ENCODE measurements around the gene MPEG1. TPM values are rescaled to one million over a fixed set of nuclear protein-coding genes. Genes with fewer than 3 reads are reported as not detected.

The MPEG1 gene
- total RNA-seq, 2 donors from 2014 or later: 1.3 to 3.9 TPM

DNA sequence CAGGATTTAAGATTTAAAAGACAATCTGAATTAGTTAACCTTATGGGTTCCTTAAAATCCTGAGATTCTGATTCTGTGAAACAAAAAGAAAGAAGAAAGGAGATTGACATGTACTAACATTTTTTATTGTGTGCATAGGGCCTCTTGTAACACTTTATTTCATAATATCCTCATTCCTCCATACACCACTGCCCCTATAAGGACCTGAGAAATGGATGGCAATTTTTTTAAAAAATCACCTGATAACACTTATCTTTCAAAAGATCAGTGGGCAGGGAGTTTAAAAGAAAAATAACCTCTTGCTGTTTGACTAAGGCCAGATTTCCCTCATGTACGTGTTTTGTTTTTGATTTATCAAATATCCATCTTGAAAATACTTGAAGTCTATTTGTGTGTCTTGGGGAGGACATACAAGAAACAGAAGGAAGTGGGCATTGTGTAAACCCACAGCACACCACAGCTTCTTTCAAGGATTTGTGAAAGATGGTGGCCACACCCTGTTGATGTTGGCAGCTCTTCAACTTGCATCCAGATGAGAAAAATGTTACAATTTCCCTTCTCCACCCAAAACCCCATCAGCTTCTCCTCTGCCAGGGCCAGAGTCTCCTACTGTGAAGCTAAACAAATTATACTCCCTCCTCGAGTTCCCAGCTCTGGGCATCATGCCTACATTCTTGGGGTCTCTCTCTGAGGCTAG is 35.0 kb upstream of the MPEG1 start:
- intact Hi-C loops (cut with DNase I): no loop called here
- TF ChIP-seq, protein P1, sequence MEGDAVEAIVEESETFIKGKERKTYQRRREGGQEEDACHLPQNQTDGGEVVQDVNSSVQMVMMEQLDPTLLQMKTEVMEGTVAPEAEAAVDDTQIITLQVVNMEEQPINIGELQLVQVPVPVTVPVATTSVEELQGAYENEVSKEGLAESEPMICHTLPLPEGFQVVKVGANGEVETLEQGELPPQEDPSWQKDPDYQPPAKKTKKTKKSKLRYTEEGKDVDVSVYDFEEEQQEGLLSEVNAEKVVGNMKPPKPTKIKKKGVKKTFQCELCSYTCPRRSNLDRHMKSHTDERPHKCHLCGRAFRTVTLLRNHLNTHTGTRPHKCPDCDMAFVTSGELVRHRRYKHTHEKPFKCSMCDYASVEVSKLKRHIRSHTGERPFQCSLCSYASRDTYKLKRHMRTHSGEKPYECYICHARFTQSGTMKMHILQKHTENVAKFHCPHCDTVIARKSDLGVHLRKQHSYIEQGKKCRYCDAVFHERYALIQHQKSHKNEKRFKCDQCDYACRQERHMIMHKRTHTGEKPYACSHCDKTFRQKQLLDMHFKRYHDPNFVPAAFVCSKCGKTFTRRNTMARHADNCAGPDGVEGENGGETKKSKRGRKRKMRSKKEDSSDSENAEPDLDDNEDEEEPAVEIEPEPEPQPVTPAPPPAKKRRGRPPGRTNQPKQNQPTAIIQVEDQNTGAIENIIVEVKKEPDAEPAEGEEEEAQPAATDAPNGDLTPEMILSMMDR (IDR thresholded peaks at IDR 0.05): no peak
- no peak for TF ChIP-seq POLR2A (IDR thresholded peaks at IDR 0.05)
- Histone ChIP-seq H3K4me1 (no peaks in the 10 kb centered on the region), H3K4me3 (no peak overlapping the region), H3K27ac (peak overlapping the region in 1 of 4 donors; percentile 1), H3K27me3 (no peaks in the 10 kb centered on the region), H3K9me3 (no peaks in the 10 kb centered on the region), H3K36me3 (replicated peaks in 1 of 2; ENCODE audit: insufficient read depth in 1 of 2, low read depth in 2 of 2) (no peaks in the 10 kb centered on the region)
- WGBS, 2 donors: 43 to 53% methylated on average over 2 of the region's 2 CpGs
- ATAC-seq: no peak
- peak in 1 of 4 donors; percentile 56 for DNase-seq

DNA sequence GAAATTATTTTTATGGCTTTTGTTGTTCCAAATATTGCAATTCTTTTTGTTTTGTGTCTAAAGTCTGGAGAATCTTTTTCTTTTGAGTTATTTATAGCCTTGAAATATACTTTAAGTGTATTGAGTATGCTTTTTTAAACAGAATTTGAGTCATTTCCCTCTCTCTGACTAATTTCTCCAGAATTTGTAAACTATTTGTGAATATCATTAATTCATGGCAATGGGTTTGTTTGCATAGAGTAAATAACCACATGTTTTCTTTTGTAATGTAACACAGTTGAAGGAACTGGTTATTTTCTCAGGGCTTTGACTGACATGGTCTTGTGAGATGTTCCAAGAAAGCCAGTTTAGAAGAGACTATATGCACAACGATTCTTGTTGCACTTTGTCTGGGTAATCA is 30.9 kb upstream of the MPEG1 start:
- no peaks in the 10 kb centered on the region for H3K9me3 ChIP-seq
- no peak for ATAC-seq
- DNase-seq: no peak
- no peaks in the 10 kb centered on the region for H3K4me1 ChIP-seq
- H3K36me3 ChIP-seq (replicated peaks in 1 of 2; ENCODE audit: insufficient read depth in 1 of 2, low read depth in 2 of 2): no peaks in the 10 kb centered on the region
- no peak overlapping the region for H3K4me3 ChIP-seq
- H3K27ac ChIP-seq: no peak overlapping the region
- 47 to 67% methylated on average over 1 of the region's 1 CpG for whole genome bisulfite sequencing, 2 donors
- H3K27me3 ChIP-seq: no peaks in the 10 kb centered on the region
- TF ChIP-seq POLR2A (IDR thresholded peaks at IDR 0.05): no peak
- TF ChIP-seq, protein P1 (IDR thresholded peaks at IDR 0.05): no peak
- intact Hi-C loops (cut with DNase I): no loop called here

DNA sequence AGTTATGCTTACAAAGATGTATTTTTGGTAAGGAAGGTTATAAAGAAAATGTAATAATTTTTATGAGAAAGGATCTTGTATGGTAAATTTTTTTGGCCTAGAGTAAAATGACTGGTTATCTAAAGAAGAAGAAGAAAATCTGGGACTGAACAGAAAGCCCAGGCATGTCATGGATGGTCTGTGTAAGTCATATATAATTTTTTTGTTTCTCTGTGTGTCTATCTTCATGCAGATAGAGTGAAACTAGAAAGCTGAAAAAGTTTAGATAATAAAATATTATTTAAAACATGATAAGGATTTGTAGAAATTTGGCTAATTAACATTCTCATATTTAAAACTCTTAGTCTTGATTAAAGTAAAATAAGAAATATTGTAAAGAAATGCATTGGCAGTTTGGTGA is 27.6 kb upstream of the MPEG1 start:
- H3K4me1 ChIP-seq: no peaks in the 10 kb centered on the region
- H3K27ac ChIP-seq: no peak overlapping the region
- H3K27me3 ChIP-seq: no peaks in the 10 kb centered on the region
- no peak overlapping the region for H3K4me3 ChIP-seq
- ATAC-seq: no peak
- no peak for DNase-seq
- TF ChIP-seq, protein P1 (IDR thresholded peaks at IDR 0.05): no peak
- no peak for TF ChIP-seq POLR2A (IDR thresholded peaks at IDR 0.05)
- intact Hi-C loops (cut with DNase I): no loop called here
- H3K36me3 ChIP-seq (replicated peaks in 1 of 2; ENCODE audit: insufficient read depth in 1 of 2, low read depth in 2 of 2): no peaks in the 10 kb centered on the region
- no peaks in the 10 kb centered on the region for H3K9me3 ChIP-seq

DNA sequence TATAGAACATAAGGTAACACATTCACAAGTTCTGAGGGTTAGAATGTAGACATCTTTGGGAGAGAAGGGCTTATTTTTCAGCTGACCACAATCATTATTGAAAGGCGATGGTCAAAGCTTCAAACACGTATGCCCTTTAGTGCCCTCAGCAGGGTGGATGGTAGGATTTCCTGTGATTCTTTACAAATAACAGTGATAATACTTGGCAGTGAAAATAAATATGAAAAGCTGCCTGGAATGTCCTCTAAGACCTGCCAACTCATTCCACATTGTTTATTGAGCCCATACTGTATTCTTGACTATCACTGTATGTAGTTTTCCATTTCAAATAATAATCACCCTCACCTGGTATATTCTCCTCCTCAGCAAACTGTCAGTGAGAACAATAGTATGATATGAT is 13.7 kb upstream of the MPEG1 start:
- no peaks in the 10 kb centered on the region for H3K36me3 ChIP-seq (replicated peaks in 1 of 2; ENCODE audit: insufficient read depth in 1 of 2, low read depth in 2 of 2)
- no peaks in the 10 kb centered on the region for H3K4me1 ChIP-seq
- H3K4me3 ChIP-seq: no peak overlapping the region
- peaks cover 0 to 4% (median 0%) of the 10 kb centered on the region in 3 donors for H3K9me3 ChIP-seq
- ATAC-seq (no peak), DNase-seq (no peak)
- TF ChIP-seq, protein P1 (IDR thresholded peaks at IDR 0.05): no peak
- TF ChIP-seq POLR2A (IDR thresholded peaks at IDR 0.05): no peak
- H3K27ac ChIP-seq: no peak overlapping the region
- intact Hi-C loops (cut with DNase I): no loop called here
- H3K27me3 ChIP-seq: no peaks in the 10 kb centered on the region
- 74 to 83% methylated on average over 2 of the region's 2 CpGs for WGBS, 2 donors

DNA sequence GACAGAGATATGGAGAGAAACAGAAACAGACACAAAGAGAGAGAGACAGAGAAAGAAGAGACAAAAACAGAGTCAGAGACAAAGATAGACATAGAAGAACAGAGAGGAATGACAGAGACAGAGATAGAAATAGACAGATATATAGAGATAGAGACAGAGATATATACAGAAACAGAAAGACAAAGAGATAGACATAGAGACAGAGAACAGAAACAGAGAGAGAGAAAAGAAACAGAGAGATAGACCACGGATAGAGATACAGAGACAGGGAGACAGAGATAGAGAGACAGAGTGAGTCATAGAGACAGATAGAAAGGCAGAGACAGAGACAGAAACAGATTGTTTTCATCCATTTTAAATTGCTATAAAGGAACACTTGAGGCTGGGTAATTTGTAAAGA is 12.3 kb upstream of the MPEG1 start:
- intact Hi-C loops (cut with DNase I): no loop called here
- 42 to 59% methylated on average over 1 of the region's 1 CpG for WGBS, 2 donors
- Histone ChIP-seq H3K4me1 (no peaks in the 10 kb centered on the region), H3K36me3 (replicated peaks in 1 of 2; ENCODE audit: insufficient read depth in 1 of 2, low read depth in 2 of 2) (no peaks in the 10 kb centered on the region), H3K4me3 (no peak overlapping the region), H3K27me3 (no peaks in the 10 kb centered on the region), H3K9me3 (no peaks in the 10 kb centered on the region), H3K27ac (peak overlapping the region in 1 of 4 donors; percentile 57)
- DNase-seq (no peak), ATAC-seq (no peak)
- TF ChIP-seq, protein P1 (IDR thresholded peaks at IDR 0.05): no peak
- TF ChIP-seq POLR2A (IDR thresholded peaks at IDR 0.05): no peak
